H1 (cell line): ENCODE measurements around the gene CUZD1. TPM values are rescaled to one million over a fixed set of nuclear protein-coding genes. Genes with fewer than 3 reads are reported as not detected.

Experiments used
- CTCF ChIA-PET: fragments of 300-600 bp; sonication (Branson Sonifier 250); formaldehyde crosslinking; loops from one replicate; lab custom pipeline; 2021; ENCODE audit not compliant: partially characterized antibody; lab: Charles Lee
- POLR2A ChIA-PET: fragments of 300-600 bp; sonication (Branson Sonifier 250); formaldehyde crosslinking; loops from one replicate; lab custom pipeline; 2021; ENCODE audit warnings: inconsistent platforms; ENCODE audit not compliant: partially characterized antibody; lab: Charles Lee
- DNase-seq, 2 experiments: peaks; one replicate each; pipeline versions ENCODE4 v3.0.0 to v3.0.0-alpha.2; 2010 to 2022; ENCODE audit warnings: low spot score in 2 of 2, low read depth in 1 of 2, mixed read lengths in 1 of 2
- FAIRE-seq: peaks from 2 replicates; lab custom pipeline; 2011; peaks lifted over from hg19 to GRCh38; lab: Jason Lieb, UNC
- H2AFZ ChIP-seq: 2 replicates; pipeline ENCODE4 v1.8.1; 2012; ENCODE audit warnings: low read length, inconsistent platforms
- H2AK5ac ChIP-seq: 2 replicates; pipeline ENCODE4 v1.6.1; 2013; ENCODE audit warnings: low read depth, low read length
- H2BK120ac ChIP-seq: replicated peaks from 2 replicates; pipeline ENCODE3; 2013; ENCODE audit warnings: low read depth, low read length, inconsistent platforms
- H2BK12ac ChIP-seq: 2 replicates; pipeline ENCODE4 v1.6.1; 2013; ENCODE audit warnings: low read depth, low read length
- H2BK15ac ChIP-seq: 2 replicates; pipeline ENCODE4 v1.6.1; 2013; ENCODE audit warnings: low read length
- H2BK20ac ChIP-seq: 2 replicates; pipeline ENCODE4 v1.6.1; 2013; ENCODE audit warnings: low read length
- H2BK5ac ChIP-seq: 2 replicates; pipeline ENCODE4 v1.6.1; 2013; ENCODE audit warnings: low read depth, low read length
- H3K14ac ChIP-seq: 2 replicates; pipeline ENCODE4 v1.6.1; 2013; ENCODE audit warnings: inconsistent platforms; ENCODE audit not compliant: insufficient read length
- H3K18ac ChIP-seq: 2 replicates; pipeline ENCODE4 v1.6.1; 2013; ENCODE audit warnings: low read length; ENCODE audit errors: extremely low read depth
- H3K23ac ChIP-seq: 2 replicates; pipeline ENCODE4 v1.6.1; 2013; ENCODE audit warnings: inconsistent platforms; ENCODE audit not compliant: insufficient read length
- H3K23me2 ChIP-seq: 2 replicates; pipeline ENCODE4 v1.6.1; 2013; ENCODE audit warnings: low read depth, low read length
- H3K27ac ChIP-seq: 2 replicates; pipeline ENCODE4 v1.6.1; 2011; ENCODE audit warnings: low read depth, low read length, inconsistent platforms
- H3K27me3 ChIP-seq, 4 experiments: replicated peaks in 1 of 4; 1 replicate in 1 of 4; 2 replicates in 3 of 4; pipeline versions ENCODE4 v1.6.1 to v1.8.1; 2011 to 2013; ENCODE audit warnings: low read length in 3 of 4, mild to moderate bottlenecking in 3 of 4, inconsistent platforms in 2 of 4, mixed read lengths in 2 of 4, moderate library complexity in 1 of 4; ENCODE audit not compliant: control insufficient read depth in 3 of 4, insufficient read depth in 3 of 4; ENCODE audit errors: extremely low read depth in 1 of 4
- H3K36me3 ChIP-seq, 4 experiments: 2 replicates each; pipeline versions ENCODE4 v1.6.1 to v1.8.1; 2011 to 2013; ENCODE audit warnings: mild to moderate bottlenecking in 4 of 4, low read length in 3 of 4, moderate library complexity in 2 of 4, control low read depth in 1 of 4, inconsistent platforms in 1 of 4; ENCODE audit not compliant: insufficient read depth in 4 of 4, control insufficient read depth in 2 of 4
- H3K4ac ChIP-seq: replicated peaks from 2 replicates; pipeline ENCODE3; 2013; ENCODE audit warnings: low read length, low read depth, mixed read lengths, inconsistent platforms; ENCODE audit not compliant: insufficient read length
- H3K4me1 ChIP-seq, 4 experiments: replicated peaks in 1 of 4; 1 replicate in 1 of 4; 2 replicates in 3 of 4; pipeline versions ENCODE4 v1.6.1 to v1.8.1; 2011 to 2013; ENCODE audit warnings: low read length in 3 of 4, inconsistent platforms in 2 of 4, mixed read lengths in 1 of 4; ENCODE audit not compliant: insufficient read depth in 4 of 4, control insufficient read depth in 3 of 4
- H3K4me2 ChIP-seq, 2 experiments: 2 replicates each; pipeline versions ENCODE4 v1.6.1 to v1.8.1; 2011 to 2013; ENCODE audit warnings: low read depth in 2 of 2, low read length in 2 of 2, control low read depth in 1 of 2, inconsistent platforms in 1 of 2, mild to moderate bottlenecking in 1 of 2; ENCODE audit not compliant: insufficient read depth in 1 of 2
- H3K4me3 ChIP-seq, 4 experiments: fragments of 200-600, 300-600 bp in 1 of 4; sonication (generic), shearing (Covaris generic), sonication (Bioruptor Twin) in 1 of 4; 2 replicates each; pipeline versions ENCODE4 v1.5.1 to v1.8.1; 2011 to 2016; ENCODE audit warnings: low read length in 4 of 4, low read depth in 3 of 4, control low read depth in 2 of 4, inconsistent platforms in 2 of 4, mild to moderate bottlenecking in 2 of 4, mixed read lengths in 1 of 4, moderate library complexity in 1 of 4; ENCODE audit not compliant: insufficient read depth in 2 of 4; ENCODE audit errors: extremely low read depth in 1 of 4
- H3K56ac ChIP-seq: replicated peaks from 2 replicates; pipeline ENCODE3; 2013; ENCODE audit warnings: low read depth, mild to moderate bottlenecking, mixed read lengths, low read length, inconsistent platforms; ENCODE audit not compliant: insufficient read length
- H3K79me1 ChIP-seq: 2 replicates; pipeline ENCODE4 v1.6.1; 2013; ENCODE audit warnings: low read depth, low read length, control low read depth
- H3K79me2 ChIP-seq, 2 experiments: 2 replicates each; pipeline versions ENCODE4 v1.6.1 to v1.8.1; 2012 to 2013; ENCODE audit warnings: low read length in 2 of 2, mild to moderate bottlenecking in 2 of 2, inconsistent platforms in 1 of 2; ENCODE audit not compliant: insufficient read depth in 2 of 2, control insufficient read depth in 1 of 2
- H3K9ac ChIP-seq, 4 experiments: replicated peaks in 1 of 4; 1 replicate in 1 of 4; 2 replicates in 3 of 4; pipeline versions ENCODE4 v1.6.1 to v1.8.1; 2011 to 2013; ENCODE audit warnings: low read depth in 3 of 4, low read length in 3 of 4, control low read depth in 2 of 4, mild to moderate bottlenecking in 2 of 4, moderate library complexity in 2 of 4, inconsistent platforms in 1 of 4; ENCODE audit errors: extremely low read depth in 1 of 4
- H3K9me3 ChIP-seq, 2 experiments: 2 replicates each; pipeline versions ENCODE4 v1.6.1 to v1.8.1; 2012 to 2013; ENCODE audit warnings: mild to moderate bottlenecking in 2 of 2, moderate library complexity in 2 of 2, control low read depth in 1 of 2, inconsistent platforms in 1 of 2, low read depth in 1 of 2, low read length in 1 of 2, mixed read lengths in 1 of 2; ENCODE audit not compliant: insufficient read depth in 2 of 2
- H4K20me1 ChIP-seq, 2 experiments: replicated peaks in 1 of 2; 2 replicates each; pipeline versions ENCODE3 to v1.8.1; 2011 to 2013; ENCODE audit warnings: inconsistent platforms in 2 of 2, low read length in 2 of 2, mild to moderate bottlenecking in 1 of 2; ENCODE audit not compliant: insufficient read depth in 2 of 2, control insufficient read depth in 1 of 2
- H4K5ac ChIP-seq: 2 replicates; pipeline ENCODE4 v1.6.1; 2013; ENCODE audit warnings: low read length, low read depth, mixed read lengths, inconsistent platforms; ENCODE audit not compliant: insufficient read length
- H4K8ac ChIP-seq: 2 replicates; pipeline ENCODE4 v1.8.0; 2013; ENCODE audit warnings: mild to moderate bottlenecking, moderate library complexity, low read length, inconsistent platforms; ENCODE audit not compliant: insufficient read depth; ENCODE audit errors: extremely low read depth
- H4K91ac ChIP-seq: replicated peaks from 2 replicates; pipeline ENCODE3; 2013; ENCODE audit warnings: low read length, mixed read lengths, inconsistent platforms; ENCODE audit not compliant: insufficient read length
- BCL11A ChIP-seq, 2 experiments: IDR thresholded peaks; one replicate each; pipeline ENCODE4 v1.6.1; 2011; ENCODE audit warnings: low read depth in 2 of 2, low read length in 2 of 2, mild to moderate bottlenecking in 2 of 2
- CBX5 ChIP-seq: fragments of 300-800, 300-1000 bp; sonication (generic); IDR thresholded peaks from 2 replicates; pipeline ENCODE4 v1.7.1; 2016; ENCODE audit warnings: antibody characterized with exemption, low read length, low read depth
- CHD2 ChIP-seq: IDR thresholded peaks from 2 replicates; pipeline ENCODE4 v1.6.1; 2012; ENCODE audit warnings: low read length, improper control_type of control experiment
- CTBP2 ChIP-seq: IDR thresholded peaks from 2 replicates; pipeline ENCODE4 v1.7.0; 2011; ENCODE audit warnings: borderline replicate concordance, mild to moderate bottlenecking, moderate library complexity, mixed read lengths, low read length; ENCODE audit not compliant: insufficient read depth, insufficient read length
- EGR1 ChIP-seq: IDR thresholded peaks from 2 replicates; pipeline ENCODE4 v1.6.1; 2011; ENCODE audit warnings: low read depth, low read length, borderline replicate concordance
- GTF2F1 ChIP-seq: IDR thresholded peaks from 2 replicates; pipeline ENCODE4 v1.6.1; 2012; ENCODE audit warnings: low read depth, low read length, improper control_type of control experiment, borderline replicate concordance
- MAFK ChIP-seq: IDR thresholded peaks from 2 replicates; pipeline ENCODE4 v1.6.1; 2012; ENCODE audit warnings: low read depth, mild to moderate bottlenecking, improper control_type of control experiment, low read length
- RNF2 ChIP-seq: fragments of 200-900, 300-1000 bp; sonication (generic); IDR thresholded peaks from 2 replicates; pipeline ENCODE4 v1.7.1; 2016; ENCODE audit warnings: borderline replicate concordance, low read depth, mild to moderate bottlenecking, antibody characterized with exemption, low read length; ENCODE audit not compliant: poor library complexity, severe bottlenecking; ENCODE audit errors: missing control alignments
- SIN3A ChIP-seq, 2 experiments: IDR thresholded peaks in 1 of 2; conservative IDR thresholded peaks in 1 of 2; 2 replicates each; pipeline ENCODE4 v1.6.1; 2011 to 2012; ENCODE audit warnings: low read length in 2 of 2, improper control_type of control experiment in 1 of 2, low read depth in 1 of 2, mild to moderate bottlenecking in 1 of 2
- SUZ12 ChIP-seq: fragments of 200-600 bp; sonication (generic); IDR thresholded peaks from 2 replicates; pipeline ENCODE4 v1.6.1; 2012; ENCODE audit warnings: mild to moderate bottlenecking, inconsistent platforms, low read length, moderate library complexity, mixed read lengths
- TCF12 ChIP-seq: IDR thresholded peaks from 2 replicates; pipeline ENCODE4 v1.6.1; 2011; ENCODE audit warnings: low read depth, mild to moderate bottlenecking, low read length
- TEAD4 ChIP-seq: IDR thresholded peaks from 2 replicates; pipeline ENCODE4 v1.6.1; 2012; ENCODE audit warnings: low read depth, low read length, inconsistent platforms, mixed read lengths
- YY1 ChIP-seq: IDR thresholded peaks from 2 replicates; pipeline ENCODE4 v1.6.1; 2011; ENCODE audit warnings: low read depth, mild to moderate bottlenecking, low read length
- WGBS, 2 experiments: shearing (Covaris generic) in 1 of 2; methylation state at CpG; one replicate each; pipeline versions ENCODE4 v1.1.6 to v1.1.7; 2013 to 2015; ENCODE audit warnings: low lambda C conversion rate in 2 of 2, mixed read lengths in 2 of 2, inconsistent platforms in 1 of 2, low coverage in 1 of 2, missing lambda C conversion rate in 1 of 2; ENCODE audit not compliant: insufficient replicate concordance in 2 of 2, insufficient coverage in 1 of 2, insufficient read length in 1 of 2; ENCODE audit errors: extremely low coverage in 1 of 2, missing lambda C conversion rate in 1 of 2; 5-methylcytosine and 5-hydroxymethylcytosine counted together
- polyA plus RNA-seq, 7 experiments: library from polyadenylated mRNA; depleted of rRNA in 3 of 7; stranded (reverse) in 5 of 7; unstranded in 2 of 7; fragments of >200 nt in 5 of 7; fragments of 200-250 nt in 2 of 7; gene quantifications; 1 replicate in 5 of 7; 2 replicates in 1 of 7; 4 replicates in 1 of 7; pipeline versions ENCODE4 v1.2.1 to v1.2.3, GENCODE V29; 2011 to 2013; ENCODE audit warnings: missing spikeins in 2 of 7, mixed read lengths in 2 of 7
- total RNA-seq: library from RNA; stranded (reverse); fragmentation: NEBNext Ultra II Directional; extraction: Animal tissue kit (Norgen Biotek cat#: 25700); gene quantifications from 2 replicates; pipeline ENCODE4 v1.2.1, GENCODE V29; 2021

Gene CUZD1
- total and polyA plus RNA-seq, 2 of the 8 experiments (the other 6 are each of a cell fraction or from before 2014, with no cell fraction given) = 11.9 to 30.0 TPM

- no peak overlapping the region for H2BK15ac ChIP-seq
- 88% methylated on average over 6 of the region's 7 CpGs; no CpG with 5 or more reads in 1 of the 2 experiments for WGBS, 2 experiments
- peaks cover 0 to 3% (median 0%) of the 10 kb centered on the region in 4 experiments; a peak in 1 of 7 replicates for H3K4me1 ChIP-seq
- H3K23me2 ChIP-seq = no peaks in the 10 kb centered on the region
- no peak overlapping the region for H4K5ac ChIP-seq
- no peaks in the 10 kb centered on the region for H4K20me1 ChIP-seq
- H3K4ac ChIP-seq = no peak overlapping the region
- no peaks in the 10 kb centered on the region for H3K79me1 ChIP-seq
- H2BK12ac ChIP-seq = no peak overlapping the region
- H4K8ac ChIP-seq = no peak overlapping the region
- H3K27me3 ChIP-seq = no peaks in the 10 kb centered on the region
- H4K91ac ChIP-seq = no peak overlapping the region
- ChIA-PET CTCF (interaction anchor here (0.6 kb wide), 1 partner anchor 379 kb away, joined by 3 read pairs; no protein-coding TSS in a partner anchor), POLR2A (interaction anchor here (1.1 kb wide), 1 partner anchor 10 kb away, joined by 4 read pairs; no protein-coding TSS in a partner anchor)
- H2AFZ ChIP-seq = no peak overlapping the region
- H3K36me3 ChIP-seq = peaks cover 0 to 21% (median 10%) of the 10 kb centered on the region in 4 experiments; a peak in 4 of 8 replicates
- FAIRE-seq = no peak
- H3K27ac ChIP-seq = no peak overlapping the region
- no peak overlapping the region for H3K4me2 ChIP-seq
- H2BK5ac ChIP-seq = no peak overlapping the region
- no peaks in the 10 kb centered on the region for H3K9me3 ChIP-seq
- no peak overlapping the region for H3K23ac ChIP-seq
- H3K18ac ChIP-seq = no peak overlapping the region
- no peaks in the 10 kb centered on the region for H3K79me2 ChIP-seq
- no peak overlapping the region for H3K14ac ChIP-seq
- no peak overlapping the region for H3K4me3 ChIP-seq
- DNase-seq = no peak
- no peak overlapping the region for H2BK20ac ChIP-seq
- no peak overlapping the region for H3K9ac ChIP-seq
- H3K56ac ChIP-seq = no peak overlapping the region
- no peak overlapping the region for H2BK120ac ChIP-seq
- H2AK5ac ChIP-seq = no peak overlapping the region
- no peak for TF ChIP-seq BCL11A (IDR thresholded peaks at IDR 0.05; ENCODE audit: low read depth in 2 of 2, low read length in 2 of 2)
- no peak for TF ChIP-seq CBX5
- no peak for TF ChIP-seq TEAD4
- TF ChIP-seq SIN3A (conservative IDR thresholded peaks at IDR 0.05 in 1 of 2, IDR thresholded peaks at IDR 0.05 in 1 of 2; ENCODE audit: low read depth in 1 of 2, low read length in 2 of 2) = no peak
- TF ChIP-seq GTF2F1 = no peak
- no peak for TF ChIP-seq YY1
- no peak for TF ChIP-seq SUZ12
- TF ChIP-seq MAFK = no peak
- TF ChIP-seq TCF12 = no peak
- TF ChIP-seq CHD2 = no peak
- no peak for TF ChIP-seq EGR1
- no peak for TF ChIP-seq RNF2
- no peak for TF ChIP-seq CTBP2
Measured at GRCh38 chr10:122830273-122830964, 15.2 kb downstream of the CUZD1 start.
